B cell (primary cell): ENCODE measurements around the gene RAD51B.

Experiments used
- EZH2 ChIP-seq: IDR thresholded peaks from 2 replicates; pipeline ENCODE4 v1.6.1; 2012; ENCODE audit warnings: borderline replicate concordance, low read depth, mild to moderate bottlenecking, moderate library complexity, low read length; ENCODE audit not compliant: insufficient read depth, poor library complexity, severe bottlenecking
- TF ChIP-seq, protein P1 (sequence below): fragments of 200-600 bp; IDR thresholded peaks from one replicate; pipeline ENCODE4 v1.8.0; 2022; ENCODE audit warnings: antibody characterized with exemption, mild to moderate bottlenecking

DNA sequence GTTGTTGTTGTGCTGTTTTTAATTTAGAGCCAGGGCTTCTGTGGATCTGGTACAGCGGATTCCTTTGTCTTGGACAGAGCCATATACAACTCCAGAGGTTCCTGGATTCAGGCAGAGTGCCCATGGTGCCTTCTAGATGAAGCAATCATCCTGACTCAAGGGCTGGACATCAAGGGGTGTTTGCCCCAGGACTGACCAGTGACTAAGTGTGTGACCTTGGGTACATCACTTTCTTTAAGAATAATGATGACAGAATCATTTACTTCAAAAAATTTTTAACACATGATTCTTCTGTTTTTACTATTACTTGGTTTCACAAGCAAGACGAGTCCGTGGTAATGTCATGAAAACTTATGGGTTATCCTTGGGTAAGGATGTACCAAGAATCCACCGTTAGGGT is 576.0 kb downstream of the RAD51B start:
- TF ChIP-seq, protein P1, sequence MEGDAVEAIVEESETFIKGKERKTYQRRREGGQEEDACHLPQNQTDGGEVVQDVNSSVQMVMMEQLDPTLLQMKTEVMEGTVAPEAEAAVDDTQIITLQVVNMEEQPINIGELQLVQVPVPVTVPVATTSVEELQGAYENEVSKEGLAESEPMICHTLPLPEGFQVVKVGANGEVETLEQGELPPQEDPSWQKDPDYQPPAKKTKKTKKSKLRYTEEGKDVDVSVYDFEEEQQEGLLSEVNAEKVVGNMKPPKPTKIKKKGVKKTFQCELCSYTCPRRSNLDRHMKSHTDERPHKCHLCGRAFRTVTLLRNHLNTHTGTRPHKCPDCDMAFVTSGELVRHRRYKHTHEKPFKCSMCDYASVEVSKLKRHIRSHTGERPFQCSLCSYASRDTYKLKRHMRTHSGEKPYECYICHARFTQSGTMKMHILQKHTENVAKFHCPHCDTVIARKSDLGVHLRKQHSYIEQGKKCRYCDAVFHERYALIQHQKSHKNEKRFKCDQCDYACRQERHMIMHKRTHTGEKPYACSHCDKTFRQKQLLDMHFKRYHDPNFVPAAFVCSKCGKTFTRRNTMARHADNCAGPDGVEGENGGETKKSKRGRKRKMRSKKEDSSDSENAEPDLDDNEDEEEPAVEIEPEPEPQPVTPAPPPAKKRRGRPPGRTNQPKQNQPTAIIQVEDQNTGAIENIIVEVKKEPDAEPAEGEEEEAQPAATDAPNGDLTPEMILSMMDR: no peak
- TF ChIP-seq EZH2: no peak
